ENCODE data around the gene PAGE2B.
"Not testable (repeated sequence)": the region's sequence is repeated elsewhere in the genome, so short reads cannot be mapped to it uniquely, and the experiment has no call there.

DNA sequence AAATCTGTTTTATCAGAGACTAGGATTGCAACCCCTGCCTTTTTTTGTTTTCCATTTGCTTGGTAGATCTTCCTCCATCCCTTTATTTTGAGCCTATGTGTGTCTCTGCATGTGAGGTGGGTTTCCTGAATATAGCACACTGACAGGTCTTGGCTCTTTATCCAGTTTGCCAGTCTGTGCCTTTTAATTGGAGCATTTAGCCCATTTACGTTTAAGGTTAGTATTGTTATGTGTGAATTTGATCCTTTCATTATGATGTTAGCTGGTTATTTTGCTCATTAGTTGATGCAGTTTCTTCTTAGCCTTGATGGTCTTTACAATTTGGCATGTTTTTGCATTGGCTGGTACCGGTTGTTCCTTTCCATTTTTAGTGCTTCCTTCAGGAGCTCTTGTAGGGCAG, 24.2 kb upstream of the PAGE2B start:
- TF ChIP-seq, protein P1, sequence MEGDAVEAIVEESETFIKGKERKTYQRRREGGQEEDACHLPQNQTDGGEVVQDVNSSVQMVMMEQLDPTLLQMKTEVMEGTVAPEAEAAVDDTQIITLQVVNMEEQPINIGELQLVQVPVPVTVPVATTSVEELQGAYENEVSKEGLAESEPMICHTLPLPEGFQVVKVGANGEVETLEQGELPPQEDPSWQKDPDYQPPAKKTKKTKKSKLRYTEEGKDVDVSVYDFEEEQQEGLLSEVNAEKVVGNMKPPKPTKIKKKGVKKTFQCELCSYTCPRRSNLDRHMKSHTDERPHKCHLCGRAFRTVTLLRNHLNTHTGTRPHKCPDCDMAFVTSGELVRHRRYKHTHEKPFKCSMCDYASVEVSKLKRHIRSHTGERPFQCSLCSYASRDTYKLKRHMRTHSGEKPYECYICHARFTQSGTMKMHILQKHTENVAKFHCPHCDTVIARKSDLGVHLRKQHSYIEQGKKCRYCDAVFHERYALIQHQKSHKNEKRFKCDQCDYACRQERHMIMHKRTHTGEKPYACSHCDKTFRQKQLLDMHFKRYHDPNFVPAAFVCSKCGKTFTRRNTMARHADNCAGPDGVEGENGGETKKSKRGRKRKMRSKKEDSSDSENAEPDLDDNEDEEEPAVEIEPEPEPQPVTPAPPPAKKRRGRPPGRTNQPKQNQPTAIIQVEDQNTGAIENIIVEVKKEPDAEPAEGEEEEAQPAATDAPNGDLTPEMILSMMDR (IDR thresholded peaks at IDR 0.05) = not testable (repeated sequence)
- TF ChIP-seq CBFB (CRISPR knock-in tag; IDR thresholded peaks at IDR 0.05; ENCODE audit: low read depth); FOXK1 (CRISPR knock-in tag; IDR thresholded peaks at IDR 0.05); TCF7 (CRISPR knock-in tag; IDR thresholded peaks at IDR 0.05; ENCODE audit: low read depth); CREB1 (CRISPR knock-in tag; IDR thresholded peaks at IDR 0.05); CREM (CRISPR knock-in tag; IDR thresholded peaks at IDR 0.05): not testable (repeated sequence)
- TF ChIP-seq, protein P2, sequence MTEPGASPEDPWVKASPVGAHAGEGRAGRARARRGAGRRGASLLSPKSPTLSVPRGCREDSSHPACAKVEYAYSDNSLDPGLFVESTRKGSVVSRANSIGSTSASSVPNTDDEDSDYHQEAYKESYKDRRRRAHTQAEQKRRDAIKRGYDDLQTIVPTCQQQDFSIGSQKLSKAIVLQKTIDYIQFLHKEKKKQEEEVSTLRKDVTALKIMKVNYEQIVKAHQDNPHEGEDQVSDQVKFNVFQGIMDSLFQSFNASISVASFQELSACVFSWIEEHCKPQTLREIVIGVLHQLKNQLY (CRISPR knock-in tag; IDR thresholded peaks at IDR 0.05) = not testable (repeated sequence)
- TF ChIP-seq, protein P3, sequence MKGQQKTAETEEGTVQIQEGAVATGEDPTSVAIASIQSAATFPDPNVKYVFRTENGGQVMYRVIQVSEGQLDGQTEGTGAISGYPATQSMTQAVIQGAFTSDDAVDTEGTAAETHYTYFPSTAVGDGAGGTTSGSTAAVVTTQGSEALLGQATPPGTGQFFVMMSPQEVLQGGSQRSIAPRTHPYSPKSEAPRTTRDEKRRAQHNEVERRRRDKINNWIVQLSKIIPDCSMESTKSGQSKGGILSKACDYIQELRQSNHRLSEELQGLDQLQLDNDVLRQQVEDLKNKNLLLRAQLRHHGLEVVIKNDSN (CRISPR knock-in tag; IDR thresholded peaks at IDR 0.05) = not testable (repeated sequence)
- TF ChIP-seq, protein P4, sequence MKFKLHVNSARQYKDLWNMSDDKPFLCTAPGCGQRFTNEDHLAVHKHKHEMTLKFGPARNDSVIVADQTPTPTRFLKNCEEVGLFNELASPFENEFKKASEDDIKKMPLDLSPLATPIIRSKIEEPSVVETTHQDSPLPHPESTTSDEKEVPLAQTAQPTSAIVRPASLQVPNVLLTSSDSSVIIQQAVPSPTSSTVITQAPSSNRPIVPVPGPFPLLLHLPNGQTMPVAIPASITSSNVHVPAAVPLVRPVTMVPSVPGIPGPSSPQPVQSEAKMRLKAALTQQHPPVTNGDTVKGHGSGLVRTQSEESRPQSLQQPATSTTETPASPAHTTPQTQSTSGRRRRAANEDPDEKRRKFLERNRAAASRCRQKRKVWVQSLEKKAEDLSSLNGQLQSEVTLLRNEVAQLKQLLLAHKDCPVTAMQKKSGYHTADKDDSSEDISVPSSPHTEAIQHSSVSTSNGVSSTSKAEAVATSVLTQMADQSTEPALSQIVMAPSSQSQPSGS (CRISPR knock-in tag; IDR thresholded peaks at IDR 0.05; ENCODE audit: borderline replicate concordance, low read depth) = not testable (repeated sequence)
- TF ChIP-seq, protein P5, sequence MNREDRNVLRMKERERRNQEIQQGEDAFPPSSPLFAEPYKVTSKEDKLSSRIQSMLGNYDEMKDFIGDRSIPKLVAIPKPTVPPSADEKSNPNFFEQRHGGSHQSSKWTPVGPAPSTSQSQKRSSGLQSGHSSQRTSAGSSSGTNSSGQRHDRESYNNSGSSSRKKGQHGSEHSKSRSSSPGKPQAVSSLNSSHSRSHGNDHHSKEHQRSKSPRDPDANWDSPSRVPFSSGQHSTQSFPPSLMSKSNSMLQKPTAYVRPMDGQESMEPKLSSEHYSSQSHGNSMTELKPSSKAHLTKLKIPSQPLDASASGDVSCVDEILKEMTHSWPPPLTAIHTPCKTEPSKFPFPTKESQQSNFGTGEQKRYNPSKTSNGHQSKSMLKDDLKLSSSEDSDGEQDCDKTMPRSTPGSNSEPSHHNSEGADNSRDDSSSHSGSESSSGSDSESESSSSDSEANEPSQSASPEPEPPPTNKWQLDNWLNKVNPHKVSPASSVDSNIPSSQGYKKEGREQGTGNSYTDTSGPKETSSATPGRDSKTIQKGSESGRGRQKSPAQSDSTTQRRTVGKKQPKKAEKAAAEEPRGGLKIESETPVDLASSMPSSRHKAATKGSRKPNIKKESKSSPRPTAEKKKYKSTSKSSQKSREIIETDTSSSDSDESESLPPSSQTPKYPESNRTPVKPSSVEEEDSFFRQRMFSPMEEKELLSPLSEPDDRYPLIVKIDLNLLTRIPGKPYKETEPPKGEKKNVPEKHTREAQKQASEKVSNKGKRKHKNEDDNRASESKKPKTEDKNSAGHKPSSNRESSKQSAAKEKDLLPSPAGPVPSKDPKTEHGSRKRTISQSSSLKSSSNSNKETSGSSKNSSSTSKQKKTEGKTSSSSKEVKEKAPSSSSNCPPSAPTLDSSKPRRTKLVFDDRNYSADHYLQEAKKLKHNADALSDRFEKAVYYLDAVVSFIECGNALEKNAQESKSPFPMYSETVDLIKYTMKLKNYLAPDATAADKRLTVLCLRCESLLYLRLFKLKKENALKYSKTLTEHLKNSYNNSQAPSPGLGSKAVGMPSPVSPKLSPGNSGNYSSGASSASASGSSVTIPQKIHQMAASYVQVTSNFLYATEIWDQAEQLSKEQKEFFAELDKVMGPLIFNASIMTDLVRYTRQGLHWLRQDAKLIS (CRISPR knock-in tag; IDR thresholded peaks at IDR 0.05; ENCODE audit: borderline replicate concordance) = not testable (repeated sequence)
- TF ChIP-seq, protein P6, sequence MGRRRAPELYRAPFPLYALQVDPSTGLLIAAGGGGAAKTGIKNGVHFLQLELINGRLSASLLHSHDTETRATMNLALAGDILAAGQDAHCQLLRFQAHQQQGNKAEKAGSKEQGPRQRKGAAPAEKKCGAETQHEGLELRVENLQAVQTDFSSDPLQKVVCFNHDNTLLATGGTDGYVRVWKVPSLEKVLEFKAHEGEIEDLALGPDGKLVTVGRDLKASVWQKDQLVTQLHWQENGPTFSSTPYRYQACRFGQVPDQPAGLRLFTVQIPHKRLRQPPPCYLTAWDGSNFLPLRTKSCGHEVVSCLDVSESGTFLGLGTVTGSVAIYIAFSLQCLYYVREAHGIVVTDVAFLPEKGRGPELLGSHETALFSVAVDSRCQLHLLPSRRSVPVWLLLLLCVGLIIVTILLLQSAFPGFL (CRISPR knock-in tag; IDR thresholded peaks at IDR 0.05; ENCODE audit: borderline replicate concordance) = not testable (repeated sequence)

Measured in WTC11 (cell line).